ENCODE measurements around the gene TTC9B.
"Not testable (repeated sequence)": the region's sequence is repeated elsewhere in the genome, so short reads cannot be mapped to it uniquely, and the experiment has no call there.

The TTC9B gene

GRCh38 chr19:40229484-40229883 lies 11.3 kb upstream of the TTC9B start:
- Histone ChIP-seq H3K27ac (ENCODE audit: low read length) (no peak overlapping the region), H3K9ac (ENCODE audit: low read depth, low read length) (no peak overlapping the region), H3K4me3 (ENCODE audit: low read length) (no peak overlapping the region), H3K4me1 (ENCODE audit: insufficient read depth, low read length) (peaks cover 10% of the 10 kb centered on the region), H3K36me3 (ENCODE audit: insufficient read depth, low read depth, low read length) (no peaks in the 10 kb centered on the region), H3K9me3 (ENCODE audit: insufficient read depth, low read depth, low read length) (no peaks in the 10 kb centered on the region), H3K27me3 (ENCODE audit: insufficient read depth, low read length) (peaks cover 9% of the 10 kb centered on the region; the same call in 1 of the 2 replicates)

- H3K4me1 ChIP-seq (ENCODE audit: insufficient read depth, low read length), result peaks cover 10% of the 10 kb centered on the region
Measured at GRCh38 chr19:40228863-40229262, 10.7 kb upstream of the TTC9B start.

GRCh38 chr19:40228346-40228745 lies 10.2 kb upstream of the TTC9B start:
- H3K27me3 ChIP-seq (ENCODE audit: insufficient read depth, low read length), result peaks cover 9% of the 10 kb centered on the region
- no peak overlapping the region for H3K27ac ChIP-seq (ENCODE audit: low read length)
- H3K9me3 ChIP-seq (ENCODE audit: insufficient read depth, low read depth, low read length), result no peaks in the 10 kb centered on the region
- H3K9ac ChIP-seq (ENCODE audit: low read depth, low read length), result no peak overlapping the region
- H3K4me1 ChIP-seq (ENCODE audit: insufficient read depth, low read length), result peaks cover 10% of the 10 kb centered on the region
- H3K4me3 ChIP-seq (ENCODE audit: low read length), result no peak overlapping the region
- H3K36me3 ChIP-seq (ENCODE audit: insufficient read depth, low read depth, low read length), result no peaks in the 10 kb centered on the region

More at GRCh38 chr19:40228863-40229262, 10.7 kb upstream of the TTC9B start:
- no peak overlapping the region for H3K27ac ChIP-seq (ENCODE audit: low read length)
- peaks cover 9% of the 10 kb centered on the region; the same call in 1 of the 2 replicates for H3K27me3 ChIP-seq (ENCODE audit: insufficient read depth, low read length)
- H3K36me3 ChIP-seq (ENCODE audit: insufficient read depth, low read depth, low read length), result no peaks in the 10 kb centered on the region
- H3K9me3 ChIP-seq (ENCODE audit: insufficient read depth, low read depth, low read length), result no peaks in the 10 kb centered on the region
- no peak overlapping the region for H3K4me3 ChIP-seq (ENCODE audit: low read length)
- no peak overlapping the region for H3K9ac ChIP-seq (ENCODE audit: low read depth, low read length)

- peaks cover 10% of the 10 kb centered on the region for H3K27me3 ChIP-seq (ENCODE audit: insufficient read depth, low read length)
- no peaks in the 10 kb centered on the region for H3K9me3 ChIP-seq (ENCODE audit: insufficient read depth, low read depth, low read length)
- H3K4me3 ChIP-seq (ENCODE audit: low read length), result no peak overlapping the region
- no peak overlapping the region for H3K27ac ChIP-seq (ENCODE audit: low read length)
- no peaks in the 10 kb centered on the region for H3K4me1 ChIP-seq (ENCODE audit: insufficient read depth, low read length)
- no peak overlapping the region for H3K9ac ChIP-seq (ENCODE audit: low read depth, low read length)
- no peaks in the 10 kb centered on the region for H3K36me3 ChIP-seq (ENCODE audit: insufficient read depth, low read depth, low read length)
Measured at GRCh38 chr19:40225440-40226305, 7.5 kb upstream of the TTC9B start.

GRCh38 chr19:40224342-40225150 lies 6.4 kb upstream of the TTC9B start:
- no peaks in the 10 kb centered on the region for H3K36me3 ChIP-seq (ENCODE audit: insufficient read depth, low read depth, low read length)
- no peaks in the 10 kb centered on the region for H3K4me1 ChIP-seq (ENCODE audit: insufficient read depth, low read length)
- no peak overlapping the region for H3K27ac ChIP-seq (ENCODE audit: low read length)
- peaks cover 21% of the 10 kb centered on the region for H3K27me3 ChIP-seq (ENCODE audit: insufficient read depth, low read length)
- H3K9me3 ChIP-seq (ENCODE audit: insufficient read depth, low read depth, low read length), result no peaks in the 10 kb centered on the region
- no peak overlapping the region for H3K9ac ChIP-seq (ENCODE audit: low read depth, low read length)
- H3K4me3 ChIP-seq (ENCODE audit: low read length), result no peak overlapping the region

GRCh38 chr19:40223135-40223822 lies 5.1 kb upstream of the TTC9B start:
- Histone ChIP-seq H3K9ac (ENCODE audit: low read depth, low read length) (no peak overlapping the region), H3K27me3 (ENCODE audit: insufficient read depth, low read length) (peaks cover 32% of the 10 kb centered on the region), H3K27ac (ENCODE audit: low read length) (no peak overlapping the region), H3K36me3 (ENCODE audit: insufficient read depth, low read depth, low read length) (no peaks in the 10 kb centered on the region), H3K9me3 (ENCODE audit: insufficient read depth, low read depth, low read length) (no peaks in the 10 kb centered on the region), H3K4me1 (ENCODE audit: insufficient read depth, low read length) (no peaks in the 10 kb centered on the region), H3K4me3 (ENCODE audit: low read length) (no peak overlapping the region)

- Histone ChIP-seq H3K9me3 (ENCODE audit: insufficient read depth, low read depth, low read length) (no peaks in the 10 kb centered on the region), H3K4me1 (ENCODE audit: insufficient read depth, low read length) (no peaks in the 10 kb centered on the region), H3K27ac (ENCODE audit: low read length) (no peak overlapping the region), H3K9ac (ENCODE audit: low read depth, low read length) (no peak overlapping the region), H3K27me3 (ENCODE audit: insufficient read depth, low read length) (peaks cover 39% of the 10 kb centered on the region), H3K4me3 (ENCODE audit: low read length) (no peak overlapping the region), H3K36me3 (ENCODE audit: insufficient read depth, low read depth, low read length) (no peaks in the 10 kb centered on the region)
Measured at GRCh38 chr19:40221858-40222619, 3.9 kb upstream of the TTC9B start.

GRCh38 chr19:40220674-40221073 lies 2.5 kb upstream of the TTC9B start:
- H3K36me3 ChIP-seq (ENCODE audit: insufficient read depth, low read depth, low read length), result no peaks in the 10 kb centered on the region
- no peaks in the 10 kb centered on the region for H3K9me3 ChIP-seq (ENCODE audit: insufficient read depth, low read depth, low read length)
- no peak overlapping the region for H3K4me3 ChIP-seq (ENCODE audit: low read length)
- H3K27me3 ChIP-seq (ENCODE audit: insufficient read depth, low read length), result peaks cover 49% of the 10 kb centered on the region
- H3K27ac ChIP-seq (ENCODE audit: low read length), result no peak overlapping the region
- no peak overlapping the region for H3K9ac ChIP-seq (ENCODE audit: low read depth, low read length)
- H3K4me1 ChIP-seq (ENCODE audit: insufficient read depth, low read length), result no peaks in the 10 kb centered on the region

GRCh38 chr19:40219721-40220276 lies 1.6 kb upstream of the TTC9B start:
- H3K27ac ChIP-seq (ENCODE audit: low read length), result no peak overlapping the region
- peaks cover 44% of the 10 kb centered on the region for H3K27me3 ChIP-seq (ENCODE audit: insufficient read depth, low read length)
- no peaks in the 10 kb centered on the region for H3K9me3 ChIP-seq (ENCODE audit: insufficient read depth, low read depth, low read length)
- H3K4me1 ChIP-seq (ENCODE audit: insufficient read depth, low read length), result no peaks in the 10 kb centered on the region
- no peak overlapping the region for H3K4me3 ChIP-seq (ENCODE audit: low read length)
- no peak overlapping the region for H3K9ac ChIP-seq (ENCODE audit: low read depth, low read length)
- no peaks in the 10 kb centered on the region for H3K36me3 ChIP-seq (ENCODE audit: insufficient read depth, low read depth, low read length)

- not testable (repeated sequence) for H3K9ac ChIP-seq (ENCODE audit: low read depth, low read length); H3K4me1 ChIP-seq (ENCODE audit: insufficient read depth, low read length); H3K36me3 ChIP-seq (ENCODE audit: insufficient read depth, low read depth, low read length); H3K27ac ChIP-seq (ENCODE audit: low read length); H3K4me3 ChIP-seq (ENCODE audit: low read length); H3K9me3 ChIP-seq (ENCODE audit: insufficient read depth, low read depth, low read length)
- peaks cover 44% of the 10 kb centered on the region for H3K27me3 ChIP-seq (ENCODE audit: insufficient read depth, low read length)
Measured at GRCh38 chr19:40219029-40219428, 845 bp upstream of the TTC9B start.

All from iPS-20b (cell line).